Activated CD8-positive, alpha-beta memory T cell treated with anti-CD3 and anti-CD28 coated beads for 24 hours (primary cell): ENCODE data around the gene NKX2-4.
A peak's percentile ranks its signal among the peaks of the same experiment; 100 is the strongest.
"Not testable (repeated sequence)": the region's sequence is repeated elsewhere in the genome, so short reads cannot be mapped to it uniquely, and the experiment has no call there.

Experiments used
- DNase-seq: peaks from one replicate; pipeline ENCODE4 v3.0.0-alpha.2; 2020

Gene NKX2-4

GRCh38 chr20:21397341-21398108 is at the start of gene NKX2-4:
TSS of gene NKX2-4 (minus strand) at chr20:21397526. CDS start at chr20:21397399, 127 bp downstream.
- DNase-seq: no peak

GRCh38 chr20:21437816-21438215 is 40.5 kb upstream of the NKX2-4 start:
- no peak for DNase-seq

GRCh38 chr20:21437248-21437647 is 39.9 kb upstream of the NKX2-4 start:
- no peak for DNase-seq

GRCh38 chr20:21436205-21436604 is 38.9 kb upstream of the NKX2-4 start:
- no peak for DNase-seq

- DNase-seq: no peak
These were observed 38.2 kb upstream of the NKX2-4 start for GRCh38 chr20:21435576-21435975.

GRCh38 chr20:21433329-21433890 is 36.1 kb upstream of the NKX2-4 start:
- DNase-seq: no peak

- DNase-seq: no peak
These were observed 35.6 kb upstream of the NKX2-4 start for GRCh38 chr20:21432911-21433310.

GRCh38 chr20:21430020-21430419 is 32.7 kb upstream of the NKX2-4 start:
- DNase-seq: no peak

- DNase-seq: no peak
These were observed 27.5 kb upstream of the NKX2-4 start for GRCh38 chr20:21424846-21425245.

GRCh38 chr20:21423712-21424111 is 26.4 kb upstream of the NKX2-4 start:
- DNase-seq: not testable (repeated sequence)

- DNase-seq: no peak
These were observed 24.4 kb upstream of the NKX2-4 start for GRCh38 chr20:21421601-21422236.

GRCh38 chr20:21419147-21419546 is 21.8 kb upstream of the NKX2-4 start:
- DNase-seq: not testable (repeated sequence)

- DNase-seq: not testable (repeated sequence)
These were observed 16.7 kb upstream of the NKX2-4 start for GRCh38 chr20:21413996-21414395.

- DNase-seq: no peak
These were observed 14.4 kb upstream of the NKX2-4 start for GRCh38 chr20:21411725-21412124.

- no peak for DNase-seq
These were observed 1.7 kb upstream of the NKX2-4 start for GRCh38 chr20:21399005-21399475.

- DNase-seq: no peak
These were observed 1.0 kb upstream of the NKX2-4 start for GRCh38 chr20:21398109-21399004.

GRCh38 chr20:21396599-21397340 is 556 bp downstream of the NKX2-4 start:
- DNase-seq: no peak

- peak; percentile 75 for DNase-seq
These were observed 1.4 kb downstream of the NKX2-4 start for GRCh38 chr20:21395666-21396598.

GRCh38 chr20:21395051-21395665 is 2.2 kb downstream of the NKX2-4 start:
- no peak for DNase-seq

- no peak for DNase-seq
These were observed 2.8 kb downstream of the NKX2-4 start for GRCh38 chr20:21394551-21394950.
